ENCODE data around the gene CEACAM18.

Gene CEACAM18

GRCh38 chr19:51477344-51477743 lies 995 bp upstream of the CEACAM18 start:
- no peaks in the 10 kb centered on the region for H3K79me2 ChIP-seq (ENCODE audit: control insufficient read depth, low read length)
- no peaks in the 10 kb centered on the region for H3K4me1 ChIP-seq (ENCODE audit: control insufficient read depth, low read length)
- no peaks in the 10 kb centered on the region for H3K9me2 ChIP-seq (replicated peaks; ENCODE audit: control insufficient read depth, low read length)
- no peak overlapping the region for H3K4me3 ChIP-seq (ENCODE audit: low read length)
- H3F3A ChIP-seq (ENCODE audit: control insufficient read depth, insufficient read depth) = no peaks in the 10 kb centered on the region
- H3K36me3 ChIP-seq (ENCODE audit: control insufficient read depth, low read length) = no peaks in the 10 kb centered on the region
- TF ChIP-seq EZH2phosphoT487 (IDR thresholded peaks at IDR 0.05; ENCODE audit: borderline replicate concordance, low read length) (no peak), CTCF (IDR thresholded peaks at IDR 0.05; ENCODE audit: low read depth, low read length, poor library complexity, severe bottlenecking) (no peak)
- no peak overlapping the region for H3K27ac ChIP-seq (ENCODE audit: low read depth, low read length)
- no peak overlapping the region for H3K4me2 ChIP-seq (ENCODE audit: low read length)
- peaks cover 11% of the 10 kb centered on the region; the same call in 1 of the 2 replicates for H3K27me3 ChIP-seq (ENCODE audit: control insufficient read depth, low read length)
- H3K9me3 ChIP-seq (ENCODE audit: control insufficient read depth, insufficient read depth, low read length) = no peaks in the 10 kb centered on the region
- H4K20me1 ChIP-seq (ENCODE audit: control insufficient read depth, insufficient read depth, low read depth, low read length) = no peaks in the 10 kb centered on the region

GRCh38 chr19:51479531-51480331 lies 1.4 kb downstream of the CEACAM18 start:
- Histone ChIP-seq H3K36me3 (ENCODE audit: control insufficient read depth, low read length) (no peaks in the 10 kb centered on the region), H3K4me1 (ENCODE audit: control insufficient read depth, low read length) (no peaks in the 10 kb centered on the region), H3F3A (ENCODE audit: control insufficient read depth, insufficient read depth) (no peaks in the 10 kb centered on the region), H4K20me1 (ENCODE audit: control insufficient read depth, insufficient read depth, low read depth, low read length) (no peaks in the 10 kb centered on the region), H3K27ac (ENCODE audit: low read depth, low read length) (no peak overlapping the region), H3K4me2 (ENCODE audit: low read length) (no peak overlapping the region), H3K27me3 (ENCODE audit: control insufficient read depth, low read length) (peaks cover 1% of the 10 kb centered on the region; the same call in 1 of the 2 replicates), H3K4me3 (ENCODE audit: low read length) (no peak overlapping the region), H3K79me2 (ENCODE audit: control insufficient read depth, low read length) (no peaks in the 10 kb centered on the region), H3K9me3 (ENCODE audit: control insufficient read depth, insufficient read depth, low read length) (no peaks in the 10 kb centered on the region), H3K9me2 (replicated peaks; ENCODE audit: control insufficient read depth, low read length) (no peaks in the 10 kb centered on the region)
- TF ChIP-seq CTCF (IDR thresholded peaks at IDR 0.05; ENCODE audit: low read depth, low read length, poor library complexity, severe bottlenecking) (no peak), EZH2phosphoT487 (IDR thresholded peaks at IDR 0.05; ENCODE audit: borderline replicate concordance, low read length) (no peak)

GRCh38 chr19:51480590-51480989 lies 2.3 kb downstream of the CEACAM18 start:
- H3K4me3 ChIP-seq (ENCODE audit: low read length) = no peak overlapping the region
- no peaks in the 10 kb centered on the region for H3K4me1 ChIP-seq (ENCODE audit: control insufficient read depth, low read length)
- no peak overlapping the region for H3K4me2 ChIP-seq (ENCODE audit: low read length)
- H3F3A ChIP-seq (ENCODE audit: control insufficient read depth, insufficient read depth) = no peaks in the 10 kb centered on the region
- no peak overlapping the region for H3K27ac ChIP-seq (ENCODE audit: low read depth, low read length)
- H3K9me2 ChIP-seq (replicated peaks; ENCODE audit: control insufficient read depth, low read length) = no peaks in the 10 kb centered on the region
- H3K27me3 ChIP-seq (ENCODE audit: control insufficient read depth, low read length) = no peaks in the 10 kb centered on the region
- H3K9me3 ChIP-seq (ENCODE audit: control insufficient read depth, insufficient read depth, low read length) = no peaks in the 10 kb centered on the region
- no peaks in the 10 kb centered on the region for H4K20me1 ChIP-seq (ENCODE audit: control insufficient read depth, insufficient read depth, low read depth, low read length)
- no peaks in the 10 kb centered on the region for H3K36me3 ChIP-seq (ENCODE audit: control insufficient read depth, low read length)
- H3K79me2 ChIP-seq (ENCODE audit: control insufficient read depth, low read length) = no peaks in the 10 kb centered on the region
- TF ChIP-seq EZH2phosphoT487 (IDR thresholded peaks at IDR 0.05; ENCODE audit: borderline replicate concordance, low read length) (no peak), CTCF (IDR thresholded peaks at IDR 0.05; ENCODE audit: low read depth, low read length, poor library complexity, severe bottlenecking) (no peak)

Measured in DOHH2 (cell line).